Activated CD8-positive, alpha-beta T cell treated with anti-CD3 and anti-CD28 coated beads for 36 hours (primary cell): Measurements from ENCODE around the gene TGFB1. TPM values are rescaled to one million over a fixed set of nuclear protein-coding genes. Genes with fewer than 3 reads are reported as not detected.

Experiments used
- ATAC-seq: fragments of 200-7000 bp; cut with Tn5 transposase; one replicate; pipeline ENCODE4 v1.10.0; 2021; ENCODE audit warnings: mild to moderate bottlenecking, moderate library complexity
- CTCF ChIA-PET: fragments of 350-600 bp; sonication (Branson Sonifier 250); formaldehyde crosslinking; loops from one replicate; lab custom pipeline; 2021; ENCODE audit warnings: antibody characterized with exemption; lab: Charles Lee
- POLR2A ChIA-PET: fragments of 350-600 bp; sonication (Branson Sonifier 250); formaldehyde crosslinking; loops from one replicate; lab custom pipeline; 2021; ENCODE audit warnings: antibody characterized with exemption; lab: Charles Lee
- DNase-seq: peaks from one replicate; pipeline ENCODE4 v3.0.0-alpha.2; 2020
- H3K27ac Mint-ChIP-seq: one replicate; pipeline ENCODE4 v1.8.0; 2021; ENCODE audit warnings: mild to moderate bottlenecking, mixed read lengths
- H3K27me3 Mint-ChIP-seq: one replicate; pipeline ENCODE4 v1.8.0; 2021; ENCODE audit warnings: mixed read lengths
- H3K36me3 Mint-ChIP-seq: one replicate; pipeline ENCODE4 v1.8.0; 2021; ENCODE audit warnings: low read depth, mixed read lengths
- H3K4me1 Mint-ChIP-seq: one replicate; pipeline ENCODE4 v1.8.0; 2021; ENCODE audit warnings: low read depth, mixed read lengths
- H3K4me3 Mint-ChIP-seq: one replicate; pipeline ENCODE4 v1.8.0; 2021; ENCODE audit warnings: mild to moderate bottlenecking, moderate library complexity, mixed read lengths
- H3K9me3 Mint-ChIP-seq: one replicate; pipeline ENCODE4 v1.8.0; 2021; ENCODE audit warnings: mixed read lengths
- intact Hi-C: fragments of 100-400 bp; cut with micrococcal nuclease; formaldehyde crosslinking; loops from one replicate; pipeline ENCODE4 v1.10.0; 2022
- total RNA-seq, 2 experiments: library from RNA; stranded (reverse); gene quantifications; one replicate each; pipeline ENCODE4 v1.2.3, GENCODE V29; 2021
- TF ChIP-seq, protein P1 (sequence below): fragments of 200-600 bp; IDR thresholded peaks from one replicate; pipeline ENCODE4 v1.8.0; 2022; ENCODE audit warnings: antibody characterized with exemption, mild to moderate bottlenecking

Gene TGFB1
- total RNA-seq, 2 experiments from 2014 or later: 112 to 123 TPM

DNA sequence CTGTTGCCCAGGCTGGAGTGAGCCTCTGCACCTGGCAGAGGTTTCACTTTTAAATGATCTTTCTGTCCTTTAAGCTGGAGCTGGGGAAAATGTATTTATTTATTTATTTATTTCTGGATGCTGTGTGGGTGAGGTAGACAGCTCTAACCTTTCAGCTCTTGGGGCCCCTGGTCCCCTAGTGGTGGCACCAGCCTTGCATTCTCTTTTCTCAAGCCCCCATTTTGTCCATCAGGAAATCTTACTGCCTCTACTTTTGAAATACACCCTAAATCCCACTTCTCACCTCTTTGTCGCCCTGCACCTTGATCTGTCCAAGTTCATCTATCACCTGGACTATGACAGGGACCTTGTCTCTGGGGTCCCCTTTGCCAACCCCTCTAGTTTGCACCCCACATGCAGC, 12.4 kb upstream of the TGFB1 start:
- no peak overlapping the region for H3K27ac Mint-ChIP-seq
- DNase-seq (peak; percentile 57), ATAC-seq (no peak)
- intact Hi-C loops: no loop called here
- no peaks in the 10 kb centered on the region for H3K9me3 Mint-ChIP-seq
- H3K4me1 Mint-ChIP-seq: peaks cover 21% of the 10 kb centered on the region
- no peaks in the 10 kb centered on the region for H3K27me3 Mint-ChIP-seq
- ChIA-PET POLR2A (interaction anchor here (4.2 kb wide), 1 partner anchor 11 kb away, joined by 20 read pairs; no protein-coding TSS in a partner anchor), CTCF (interaction anchor here (0.6 to 1.0 kb wide), 3 partner anchors 9 to 82 kb away, joined by 3 to 4 read pairs (median 3); no protein-coding TSS in a partner anchor)
- H3K36me3 Mint-ChIP-seq: peaks cover 4% of the 10 kb centered on the region
- H3K4me3 Mint-ChIP-seq: no peak overlapping the region
- TF ChIP-seq, protein P1, sequence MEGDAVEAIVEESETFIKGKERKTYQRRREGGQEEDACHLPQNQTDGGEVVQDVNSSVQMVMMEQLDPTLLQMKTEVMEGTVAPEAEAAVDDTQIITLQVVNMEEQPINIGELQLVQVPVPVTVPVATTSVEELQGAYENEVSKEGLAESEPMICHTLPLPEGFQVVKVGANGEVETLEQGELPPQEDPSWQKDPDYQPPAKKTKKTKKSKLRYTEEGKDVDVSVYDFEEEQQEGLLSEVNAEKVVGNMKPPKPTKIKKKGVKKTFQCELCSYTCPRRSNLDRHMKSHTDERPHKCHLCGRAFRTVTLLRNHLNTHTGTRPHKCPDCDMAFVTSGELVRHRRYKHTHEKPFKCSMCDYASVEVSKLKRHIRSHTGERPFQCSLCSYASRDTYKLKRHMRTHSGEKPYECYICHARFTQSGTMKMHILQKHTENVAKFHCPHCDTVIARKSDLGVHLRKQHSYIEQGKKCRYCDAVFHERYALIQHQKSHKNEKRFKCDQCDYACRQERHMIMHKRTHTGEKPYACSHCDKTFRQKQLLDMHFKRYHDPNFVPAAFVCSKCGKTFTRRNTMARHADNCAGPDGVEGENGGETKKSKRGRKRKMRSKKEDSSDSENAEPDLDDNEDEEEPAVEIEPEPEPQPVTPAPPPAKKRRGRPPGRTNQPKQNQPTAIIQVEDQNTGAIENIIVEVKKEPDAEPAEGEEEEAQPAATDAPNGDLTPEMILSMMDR: peak; percentile 30

DNA sequence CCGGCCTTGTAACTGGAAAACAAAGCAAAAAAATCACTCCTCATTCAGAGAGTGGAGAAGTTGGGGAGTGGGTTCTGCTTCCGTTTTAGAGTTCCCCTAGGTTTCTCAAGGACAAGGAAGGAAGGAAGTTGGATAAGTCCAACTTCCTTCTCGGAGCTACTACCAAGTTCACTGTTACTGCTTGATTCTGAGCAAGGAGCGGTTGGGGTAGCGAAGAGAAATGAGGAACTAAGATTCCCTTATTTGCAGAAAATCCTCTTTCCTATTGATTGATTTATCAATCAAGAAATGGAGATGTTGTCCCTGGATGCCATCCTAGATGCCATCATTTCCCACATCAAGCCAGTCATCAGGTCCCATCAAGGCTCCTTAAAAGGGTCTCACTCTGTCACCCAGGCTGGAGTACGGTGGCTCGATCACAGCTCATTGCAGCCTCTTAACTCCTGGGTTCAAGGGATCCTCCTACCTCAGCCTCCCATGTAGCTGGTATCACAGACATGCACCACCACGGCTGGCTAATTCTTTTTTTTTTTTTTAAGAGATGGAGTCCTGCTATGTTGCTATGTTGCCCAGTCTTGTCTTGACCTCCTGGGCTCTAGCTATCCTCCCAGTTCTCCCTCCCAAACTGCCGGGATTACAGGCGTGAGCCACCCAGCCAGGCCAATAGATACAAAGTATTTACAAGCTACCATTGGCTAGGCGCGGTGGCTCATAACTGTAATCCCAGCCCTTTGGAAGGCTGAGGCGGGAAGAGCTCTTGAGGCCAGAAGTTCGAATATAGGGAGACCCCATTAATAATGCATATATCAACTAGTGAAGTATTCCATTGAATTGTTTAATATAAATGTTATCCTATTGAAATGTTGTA, 11.0 kb upstream of the TGFB1 start:
- CTCF ChIA-PET: interaction anchor here (0.7 to 2.4 kb wide), 15 partner anchors 8 to 232 kb away, joined by 3 to 19 read pairs (median 5); partner anchors contain the start of gene TGFB1
- H3K4me1 Mint-ChIP-seq: peaks cover 25% of the 10 kb centered on the region
- peak overlapping the region; percentile 96 for H3K4me3 Mint-ChIP-seq
- DNase-seq: no peak
- POLR2A ChIA-PET: interaction anchor here (1.0 to 4.2 kb wide), 8 partner anchors 10 to 62 kb away, joined by 3 to 30 read pairs (median 4); no protein-coding TSS in a partner anchor
- H3K27ac Mint-ChIP-seq: peak overlapping the region; percentile 99
- no peaks in the 10 kb centered on the region for H3K27me3 Mint-ChIP-seq
- no peaks in the 10 kb centered on the region for H3K9me3 Mint-ChIP-seq
- intact Hi-C loops: no loop called here
- ATAC-seq: no peak
- TF ChIP-seq, protein P1: no peak
- peaks cover 10% of the 10 kb centered on the region for H3K36me3 Mint-ChIP-seq

DNA sequence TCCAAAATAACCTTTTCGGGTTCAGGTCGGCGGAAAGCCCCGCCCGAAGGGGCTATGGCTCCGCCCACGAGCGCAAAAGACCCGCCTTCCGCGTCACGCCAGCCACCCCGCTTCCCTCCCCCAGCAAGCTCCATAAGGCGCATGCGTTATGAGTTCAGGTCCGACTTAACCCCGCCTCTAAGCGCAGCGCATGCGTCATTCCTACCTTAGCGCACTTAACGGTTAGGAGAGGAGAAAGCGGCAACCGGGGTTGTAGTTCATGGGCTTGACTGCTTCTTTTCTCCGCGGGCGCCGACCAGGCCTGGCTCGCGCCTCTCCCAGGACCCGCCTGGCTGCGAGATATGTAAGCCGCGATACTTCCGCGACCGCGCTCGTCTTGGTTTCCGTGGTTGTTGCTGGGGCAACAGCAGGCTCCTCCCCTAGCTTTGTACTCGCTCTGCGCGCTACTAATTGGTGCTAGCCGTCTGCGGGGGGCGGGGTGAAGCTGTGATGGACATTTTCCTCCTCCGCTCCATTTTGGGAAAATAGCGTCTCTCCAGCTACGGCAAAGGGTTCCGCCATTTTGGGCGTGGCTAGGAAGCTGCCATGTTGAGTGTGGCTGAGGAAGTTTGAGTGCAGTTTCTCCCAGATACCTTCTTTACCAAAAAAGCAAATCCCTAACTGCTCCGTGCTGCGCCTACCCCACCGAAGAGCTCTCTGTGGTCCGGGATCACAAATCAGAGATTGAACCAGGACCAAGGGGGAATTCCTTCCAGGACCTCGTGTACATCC, 10.2 kb upstream of the TGFB1 start, which contains the start of gene B9D2:
B9D2 (minus strand) TSS at position 397 of the 771 bp plus-strand sequence. CDS start 630 bp downstream, outside the sequence.
- intact Hi-C loops: no loop called here
- peak; percentile 99 for DNase-seq
- H3K4me3 Mint-ChIP-seq: peak within 1 kb of the TSS; percentile 96
- H3K9me3 Mint-ChIP-seq: no peaks in the 10 kb centered on the region
- peak within 1 kb of the TSS; percentile 99 for H3K27ac Mint-ChIP-seq
- TF ChIP-seq, protein P1: no peak
- peaks cover 28% of the 10 kb centered on the region for H3K4me1 Mint-ChIP-seq
- ATAC-seq: peak; percentile 96
- peaks cover 11% of the 10 kb centered on the region for H3K36me3 Mint-ChIP-seq
- no peaks in the 10 kb centered on the region for H3K27me3 Mint-ChIP-seq
- POLR2A ChIA-PET: interaction anchor here (1.0 to 4.2 kb wide), 8 partner anchors 9 to 101 kb away, joined by 3 to 30 read pairs (median 4); no protein-coding TSS in a partner anchor
- CTCF ChIA-PET: interaction anchor here (0.8 to 2.4 kb wide), 13 partner anchors 9 to 233 kb away, joined by 3 to 19 read pairs (median 4); partner anchors contain the start of genes TGFB1 and TMEM91

DNA sequence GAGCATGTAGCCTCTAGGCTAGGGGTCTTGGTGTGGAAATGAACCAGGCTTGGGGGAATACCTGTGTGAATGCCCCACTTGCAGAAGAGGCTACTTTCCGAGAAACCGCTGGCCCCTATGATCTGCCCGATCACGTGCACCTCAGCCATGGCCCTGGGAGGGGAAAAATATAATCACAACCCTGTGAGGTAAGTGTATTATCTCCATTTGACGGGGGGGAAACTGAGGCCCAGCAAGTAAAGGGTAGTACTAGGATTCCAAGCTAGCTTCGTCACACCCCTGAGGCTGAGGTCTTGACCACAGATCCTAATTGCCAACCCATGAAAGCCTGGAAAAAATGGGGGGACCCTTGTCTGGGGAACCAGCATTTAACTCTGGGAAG, 9.6 kb upstream of the TGFB1 start:
- Mint-ChIP-seq H3K4me3 (peak overlapping the region; percentile 96), H3K27me3 (no peaks in the 10 kb centered on the region), H3K27ac (peak overlapping the region; percentile 99), H3K36me3 (peaks cover 13% of the 10 kb centered on the region), H3K9me3 (no peaks in the 10 kb centered on the region), H3K4me1 (peaks cover 30% of the 10 kb centered on the region)
- CTCF ChIA-PET: interaction anchor here (0.9 to 2.4 kb wide), 8 partner anchors 8 to 207 kb away, joined by 3 to 19 read pairs (median 4); partner anchors contain the start of genes TGFB1 and TMEM91
- no peak for ATAC-seq
- TF ChIP-seq, protein P1: no peak
- intact Hi-C loops: no loop called here
- POLR2A ChIA-PET: interaction anchor here (1.0 to 4.2 kb wide), 6 partner anchors 8 to 100 kb away, joined by 3 to 30 read pairs (median 4); no protein-coding TSS in a partner anchor
- DNase-seq: no peak
